OCI-LY3 (cell line): ENCODE measurements around the gene HOXA5.

Experiments
- EZH2phosphoT487 ChIP-seq: fragments of 200-600 bp; shearing (Covaris generic); IDR thresholded peaks from 2 replicates; pipeline ENCODE4 v1.6.1; 2018; ENCODE audit warnings: antibody characterized with exemption, mixed run types, low read depth
- TF ChIP-seq, protein P1 (sequence below): fragments of 200-600, 300-600 bp; sonication (generic); IDR thresholded peaks from 2 replicates; pipeline ENCODE4 v1.5.1; 2014; ENCODE audit warnings: antibody characterized with exemption, low read length, low read depth

- TF ChIP-seq, protein P1, sequence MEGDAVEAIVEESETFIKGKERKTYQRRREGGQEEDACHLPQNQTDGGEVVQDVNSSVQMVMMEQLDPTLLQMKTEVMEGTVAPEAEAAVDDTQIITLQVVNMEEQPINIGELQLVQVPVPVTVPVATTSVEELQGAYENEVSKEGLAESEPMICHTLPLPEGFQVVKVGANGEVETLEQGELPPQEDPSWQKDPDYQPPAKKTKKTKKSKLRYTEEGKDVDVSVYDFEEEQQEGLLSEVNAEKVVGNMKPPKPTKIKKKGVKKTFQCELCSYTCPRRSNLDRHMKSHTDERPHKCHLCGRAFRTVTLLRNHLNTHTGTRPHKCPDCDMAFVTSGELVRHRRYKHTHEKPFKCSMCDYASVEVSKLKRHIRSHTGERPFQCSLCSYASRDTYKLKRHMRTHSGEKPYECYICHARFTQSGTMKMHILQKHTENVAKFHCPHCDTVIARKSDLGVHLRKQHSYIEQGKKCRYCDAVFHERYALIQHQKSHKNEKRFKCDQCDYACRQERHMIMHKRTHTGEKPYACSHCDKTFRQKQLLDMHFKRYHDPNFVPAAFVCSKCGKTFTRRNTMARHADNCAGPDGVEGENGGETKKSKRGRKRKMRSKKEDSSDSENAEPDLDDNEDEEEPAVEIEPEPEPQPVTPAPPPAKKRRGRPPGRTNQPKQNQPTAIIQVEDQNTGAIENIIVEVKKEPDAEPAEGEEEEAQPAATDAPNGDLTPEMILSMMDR: no peak
- TF ChIP-seq EZH2phosphoT487: no peak
Observed at GRCh38 chr7:27165996-27166530, 22.6 kb upstream of the HOXA5 start.
